SIG-M5 treated with dmso at 0.1 percent for 504 hours (cell line): Measurements from ENCODE around the gene PSMG2.
A peak's percentile ranks its signal among the peaks of the same experiment; 100 is the strongest.

Experiments
- DNase-seq: peaks from one replicate; lab custom pipeline; 2025; ENCODE audit not compliant: unreplicated experiment; lab: John Stamatoyannopoulos, UW

The PSMG2 gene

GRCh38 chr18:12702221-12703095 lies at the start of gene PSMG2, which contains the start of gene CEP76:
TSS of gene PSMG2 (plus strand) at chr18:12703042. CDS start at chr18:12703108, 66 bp downstream.
TSS of gene CEP76 (minus strand) at chr18:12702723. CDS start at chr18:12702548, 175 bp downstream.
- DNase-seq, result peak; percentile 73

- no peak for DNase-seq
Observed at GRCh38 chr18:12654971-12655370, 47.9 kb upstream of the PSMG2 start.

GRCh38 chr18:12656605-12656937 lies 46.3 kb upstream of the PSMG2 start:
- DNase-seq, result no peak

GRCh38 chr18:12656938-12657683 lies 45.7 kb upstream of the PSMG2 start:
- peak; percentile 3 for DNase-seq

- peak; percentile 40 for DNase-seq
Observed at GRCh38 chr18:12657684-12658425, 45.0 kb upstream of the PSMG2 start, which contains the start of gene SPIRE1. TSS of gene SPIRE1 (minus strand) at chr18:12658107. CDS start at chr18:12657866, 241 bp downstream.

GRCh38 chr18:12658426-12659138 lies 44.3 kb upstream of the PSMG2 start:
- no peak for DNase-seq

GRCh38 chr18:12659904-12660605 lies 42.8 kb upstream of the PSMG2 start:
- peak; percentile 75 for DNase-seq

GRCh38 chr18:12668041-12668440 lies 34.8 kb upstream of the PSMG2 start:
- no peak for DNase-seq

- DNase-seq, result no peak
Observed at GRCh38 chr18:12679183-12679786, 23.6 kb upstream of the PSMG2 start.

- DNase-seq, result peak; percentile 24
Observed at GRCh38 chr18:12686100-12686499, 16.7 kb upstream of the PSMG2 start.

- no peak for DNase-seq
Observed at GRCh38 chr18:12689256-12689850, 13.5 kb upstream of the PSMG2 start.

GRCh38 chr18:12692206-12692605 lies 10.6 kb upstream of the PSMG2 start:
- DNase-seq, result no peak

- DNase-seq, result no peak
Observed at GRCh38 chr18:12694032-12694431, 8.8 kb upstream of the PSMG2 start.

- no peak for DNase-seq
Observed at GRCh38 chr18:12699747-12700146, 3.1 kb upstream of the PSMG2 start.

- no peak for DNase-seq
Observed at GRCh38 chr18:12701161-12701560, 1.7 kb upstream of the PSMG2 start.

- DNase-seq, result no peak
Observed at GRCh38 chr18:12703096-12703567, 290 bp downstream of the PSMG2 start.

GRCh38 chr18:12703664-12704063 lies 822 bp downstream of the PSMG2 start:
- DNase-seq, result no peak

GRCh38 chr18:12711446-12711845 lies 8.6 kb downstream of the PSMG2 start:
- DNase-seq, result no peak
